ENCODE data around the gene KLHL29. TPM values are rescaled to one million over a fixed set of nuclear protein-coding genes. Genes with fewer than 3 reads are reported as not detected.

Gene KLHL29
- total RNA-seq, 2 experiments from 2014 or later = 0.23 to 0.66 TPM

DNA sequence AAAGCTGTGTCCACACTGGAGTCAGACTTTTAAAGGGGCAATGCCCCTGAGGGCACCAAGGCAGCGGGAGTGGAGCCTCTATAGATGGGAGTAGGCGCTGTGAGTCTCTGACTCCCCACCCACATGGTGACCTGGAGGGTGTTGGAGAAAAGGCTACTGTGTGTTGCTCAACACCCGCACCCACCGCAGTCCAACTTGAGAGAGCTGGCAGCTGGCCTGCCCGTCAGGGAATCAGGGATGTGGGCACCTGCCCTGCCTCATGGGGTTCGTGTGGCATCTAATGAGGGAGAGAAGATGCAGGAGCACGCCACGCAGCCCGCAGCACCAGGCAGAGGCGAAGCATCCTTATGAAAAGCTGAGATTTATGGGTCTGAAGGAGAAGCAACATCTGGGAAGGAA lies 84.2 kb downstream of the KLHL29 start:
- H3K79me2 ChIP-seq (ENCODE audit: insufficient read depth, low read depth, low read length) = no peaks in the 10 kb centered on the region
- ChIA-PET POLR2A (no interaction called here), CTCF (ENCODE audit: unreplicated experiment) (no interaction called here)
- H3K9me3 ChIP-seq (ENCODE audit: low read length) = no peaks in the 10 kb centered on the region
- no peaks in the 10 kb centered on the region for H3K4me1 ChIP-seq (ENCODE audit: insufficient read depth, low read length, poor library complexity, severe bottlenecking)
- H3K4me2 ChIP-seq (ENCODE audit: low read length) = no peak overlapping the region
- no peaks in the 10 kb centered on the region for H3K36me3 ChIP-seq (ENCODE audit: insufficient read depth, low read length)
- intact Hi-C loops (cut with micrococcal nuclease; ENCODE audit: unreplicated experiment) = loop anchor here (10.0 kb wide), 1 partner anchor 154 kb away; no protein-coding TSS in a partner anchor
- TF ChIP-seq CTCF (conservative IDR thresholded peaks at IDR 0.05; ENCODE audit: low read length) = no peak
- no peak for TF ChIP-seq EZH2phosphoT487 (IDR thresholded peaks at IDR 0.05; ENCODE audit: borderline replicate concordance, low read depth, low read length)
- no peaks in the 10 kb centered on the region for H3K9me2 ChIP-seq (ENCODE audit: insufficient read depth, low read length)
- H2AFZ ChIP-seq (ENCODE audit: low read length) = no peak overlapping the region
- no peak overlapping the region for H3K4me3 ChIP-seq (ENCODE audit: low read depth, low read length, poor library complexity, severe bottlenecking)
- no TSS peak for BruUV-seq (replicated peaks)
- H4K20me1 ChIP-seq (ENCODE audit: insufficient read depth, low read length) = no peaks in the 10 kb centered on the region
- no peak overlapping the region for H3K27ac ChIP-seq (ENCODE audit: low read depth, low read length, poor library complexity, severe bottlenecking)
- DNase-seq (ENCODE audit: low spot score) = no peak

DNA sequence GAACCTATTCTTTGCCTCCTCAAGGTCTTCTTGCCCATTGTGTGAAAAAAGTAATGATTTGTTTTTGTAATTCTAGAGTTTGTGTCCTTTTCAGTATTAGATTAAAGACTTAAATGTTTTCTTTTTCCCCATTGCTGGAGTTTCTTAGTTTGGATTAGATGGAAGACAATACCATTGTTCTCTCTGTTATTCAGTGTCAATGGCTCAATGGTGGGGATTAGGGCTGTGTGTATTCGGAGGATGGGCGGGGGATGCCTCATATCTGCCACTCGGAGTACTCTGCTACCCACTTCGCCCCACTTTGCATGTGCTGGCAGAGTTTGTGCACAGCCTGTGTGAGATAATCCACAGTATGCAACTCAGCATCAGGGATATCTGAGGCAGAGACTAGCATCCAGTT lies 90.1 kb downstream of the KLHL29 start:
- Histone ChIP-seq H3K9me2 (ENCODE audit: insufficient read depth, low read length) (no peaks in the 10 kb centered on the region), H2AFZ (ENCODE audit: low read length) (no peak overlapping the region), H3K4me2 (ENCODE audit: low read length) (no peak overlapping the region), H3K4me1 (ENCODE audit: insufficient read depth, low read length, poor library complexity, severe bottlenecking) (no peaks in the 10 kb centered on the region), H3K4me3 (ENCODE audit: low read depth, low read length, poor library complexity, severe bottlenecking) (no peak overlapping the region), H3K79me2 (ENCODE audit: insufficient read depth, low read depth, low read length) (no peaks in the 10 kb centered on the region), H3K27ac (ENCODE audit: low read depth, low read length, poor library complexity, severe bottlenecking) (no peak overlapping the region), H4K20me1 (ENCODE audit: insufficient read depth, low read length) (no peaks in the 10 kb centered on the region), H3K36me3 (ENCODE audit: insufficient read depth, low read length) (no peaks in the 10 kb centered on the region), H3K9me3 (ENCODE audit: low read length) (no peaks in the 10 kb centered on the region)
- ChIA-PET CTCF (ENCODE audit: unreplicated experiment) (no interaction called here), POLR2A (interaction anchor here (0.7 to 1.1 kb wide), 3 partner anchors 18 to 65 kb away, joined by 3 to 6 read pairs (median 4); no protein-coding TSS in a partner anchor)
- no peak for TF ChIP-seq EZH2phosphoT487 (IDR thresholded peaks at IDR 0.05; ENCODE audit: borderline replicate concordance, low read depth, low read length)
- no peak for DNase-seq (ENCODE audit: low spot score)
- no TSS peak for BruUV-seq (replicated peaks)
- intact Hi-C loops (cut with micrococcal nuclease; ENCODE audit: unreplicated experiment) = no loop called here

GRCh38 chr2:23475473-23475872 lies 90.5 kb downstream of the KLHL29 start:
- CTCF ChIA-PET (ENCODE audit: unreplicated experiment) = no interaction called here

More at GRCh38 chr2:23475473-23475872, 90.5 kb downstream of the KLHL29 start:
- Histone ChIP-seq H3K9me2 (ENCODE audit: insufficient read depth, low read length) (no peaks in the 10 kb centered on the region), H3K9me3 (ENCODE audit: low read length) (no peaks in the 10 kb centered on the region), H3K36me3 (ENCODE audit: insufficient read depth, low read length) (no peaks in the 10 kb centered on the region), H3K27ac (ENCODE audit: low read depth, low read length, poor library complexity, severe bottlenecking) (no peak overlapping the region), H2AFZ (ENCODE audit: low read length) (no peak overlapping the region), H3K4me1 (ENCODE audit: insufficient read depth, low read length, poor library complexity, severe bottlenecking) (no peaks in the 10 kb centered on the region), H3K4me3 (ENCODE audit: low read depth, low read length, poor library complexity, severe bottlenecking) (no peak overlapping the region), H3K4me2 (ENCODE audit: low read length) (no peak overlapping the region), H4K20me1 (ENCODE audit: insufficient read depth, low read length) (no peaks in the 10 kb centered on the region), H3K79me2 (ENCODE audit: insufficient read depth, low read depth, low read length) (no peaks in the 10 kb centered on the region)
- intact Hi-C loops (cut with micrococcal nuclease; ENCODE audit: unreplicated experiment) = no loop called here
- DNase-seq (ENCODE audit: low spot score) = no peak
- no peak for TF ChIP-seq EZH2phosphoT487 (IDR thresholded peaks at IDR 0.05; ENCODE audit: borderline replicate concordance, low read depth, low read length)
- no peak for TF ChIP-seq CTCF (conservative IDR thresholded peaks at IDR 0.05; ENCODE audit: low read length)
- POLR2A ChIA-PET = interaction anchor here (0.7 to 1.1 kb wide), 2 partner anchors 18 to 65 kb away, joined by 4 to 6 read pairs; no protein-coding TSS in a partner anchor
- BruUV-seq (replicated peaks) = no TSS peak

Data from OCI-LY7 (cell line).